Measurements from ENCODE around the gene ARMC10. TPM values are rescaled to one million over a fixed set of nuclear protein-coding genes. Genes with fewer than 3 reads are reported as not detected.

The ARMC10 gene
- total RNA-seq, 1 experiment from 2014 or later = 23.3 TPM

GRCh38 chr7:103114576-103115008, 39.7 kb downstream of the ARMC10 start:
- Histone ChIP-seq H3K9me3 (ENCODE audit: low read length) (no peaks in the 10 kb centered on the region), H3K4me1 (ENCODE audit: insufficient read depth, low read length) (peaks cover 11% of the 10 kb centered on the region), H3K4me3 (ENCODE audit: low read length) (no peak overlapping the region), H3F3A (ENCODE audit: low read length, unreplicated experiment) (peaks cover 3% of the 10 kb centered on the region), H3K4me2 (ENCODE audit: low read length) (no peak overlapping the region), H3K36me3 (ENCODE audit: low read depth, low read length) (peaks cover 3% of the 10 kb centered on the region), H3K9me2 (replicated peaks; ENCODE audit: low read length) (no peaks in the 10 kb centered on the region), H3K27me3 (ENCODE audit: low read length) (no peaks in the 10 kb centered on the region), H2AFZ (ENCODE audit: low read length) (no peak overlapping the region), H3K79me2 (ENCODE audit: low read length) (no peaks in the 10 kb centered on the region), H3K27ac (ENCODE audit: low read length) (no peak overlapping the region), H4K20me1 (ENCODE audit: low read length) (no peaks in the 10 kb centered on the region), H3K9ac (ENCODE audit: low read length) (no peak overlapping the region)
- ATAC-seq = no peak
- DNase-seq = no peak
- CTCF ChIA-PET = interaction anchor here (0.6 kb wide), 1 partner anchor 33 kb away, joined by 4 read pairs; no protein-coding TSS in a partner anchor
- BruUV-seq (replicated peaks) = no TSS peak
- intact Hi-C loops (cut with micrococcal nuclease) = no loop called here
- POLR2A ChIA-PET (ENCODE audit: unreplicated experiment) = no interaction called here
- TF ChIP-seq, protein P1, sequence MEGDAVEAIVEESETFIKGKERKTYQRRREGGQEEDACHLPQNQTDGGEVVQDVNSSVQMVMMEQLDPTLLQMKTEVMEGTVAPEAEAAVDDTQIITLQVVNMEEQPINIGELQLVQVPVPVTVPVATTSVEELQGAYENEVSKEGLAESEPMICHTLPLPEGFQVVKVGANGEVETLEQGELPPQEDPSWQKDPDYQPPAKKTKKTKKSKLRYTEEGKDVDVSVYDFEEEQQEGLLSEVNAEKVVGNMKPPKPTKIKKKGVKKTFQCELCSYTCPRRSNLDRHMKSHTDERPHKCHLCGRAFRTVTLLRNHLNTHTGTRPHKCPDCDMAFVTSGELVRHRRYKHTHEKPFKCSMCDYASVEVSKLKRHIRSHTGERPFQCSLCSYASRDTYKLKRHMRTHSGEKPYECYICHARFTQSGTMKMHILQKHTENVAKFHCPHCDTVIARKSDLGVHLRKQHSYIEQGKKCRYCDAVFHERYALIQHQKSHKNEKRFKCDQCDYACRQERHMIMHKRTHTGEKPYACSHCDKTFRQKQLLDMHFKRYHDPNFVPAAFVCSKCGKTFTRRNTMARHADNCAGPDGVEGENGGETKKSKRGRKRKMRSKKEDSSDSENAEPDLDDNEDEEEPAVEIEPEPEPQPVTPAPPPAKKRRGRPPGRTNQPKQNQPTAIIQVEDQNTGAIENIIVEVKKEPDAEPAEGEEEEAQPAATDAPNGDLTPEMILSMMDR (conservative IDR thresholded peaks at IDR 0.05; ENCODE audit: low read depth, low read length) = no peak
- TF ChIP-seq EZH2 (IDR thresholded peaks at IDR 0.05; ENCODE audit: low read length, unreplicated experiment) = no peak
- TF ChIP-seq EZH2phosphoT487 (IDR thresholded peaks at IDR 0.05; ENCODE audit: borderline replicate concordance, low read length) = no peak

GRCh38 chr7:103115771-103116170, 40.8 kb downstream of the ARMC10 start:
- BruUV-seq (replicated peaks) = no TSS peak
- peaks cover 10% of the 10 kb centered on the region for H3K36me3 ChIP-seq (ENCODE audit: low read depth, low read length)
- H3K27me3 ChIP-seq (ENCODE audit: low read length) = no peaks in the 10 kb centered on the region
- H3K4me2 ChIP-seq (ENCODE audit: low read length) = no peak overlapping the region
- H3K9me2 ChIP-seq (replicated peaks; ENCODE audit: low read length) = no peaks in the 10 kb centered on the region
- H3K4me1 ChIP-seq (ENCODE audit: insufficient read depth, low read length) = peaks cover 11% of the 10 kb centered on the region
- H3K79me2 ChIP-seq (ENCODE audit: low read length) = no peaks in the 10 kb centered on the region
- H3K4me3 ChIP-seq (ENCODE audit: low read length) = no peak overlapping the region
- no peak overlapping the region for H3K27ac ChIP-seq (ENCODE audit: low read length)
- no peak overlapping the region for H2AFZ ChIP-seq (ENCODE audit: low read length)
- ChIA-PET POLR2A (ENCODE audit: unreplicated experiment) (no interaction called here), CTCF (no interaction called here)
- no peaks in the 10 kb centered on the region for H3K9me3 ChIP-seq (ENCODE audit: low read length)
- intact Hi-C loops (cut with micrococcal nuclease) = no loop called here
- peaks cover 3% of the 10 kb centered on the region for H3F3A ChIP-seq (ENCODE audit: low read length, unreplicated experiment)
- ATAC-seq = no peak
- no peak for DNase-seq
- no peak overlapping the region for H3K9ac ChIP-seq (ENCODE audit: low read length)
- no peak for TF ChIP-seq EZH2 (IDR thresholded peaks at IDR 0.05; ENCODE audit: low read length, unreplicated experiment)
- TF ChIP-seq, protein P1 (conservative IDR thresholded peaks at IDR 0.05; ENCODE audit: low read depth, low read length) = no peak
- TF ChIP-seq EZH2phosphoT487 (IDR thresholded peaks at IDR 0.05; ENCODE audit: borderline replicate concordance, low read length) = no peak
- H4K20me1 ChIP-seq (ENCODE audit: low read length) = no peaks in the 10 kb centered on the region

DNA sequence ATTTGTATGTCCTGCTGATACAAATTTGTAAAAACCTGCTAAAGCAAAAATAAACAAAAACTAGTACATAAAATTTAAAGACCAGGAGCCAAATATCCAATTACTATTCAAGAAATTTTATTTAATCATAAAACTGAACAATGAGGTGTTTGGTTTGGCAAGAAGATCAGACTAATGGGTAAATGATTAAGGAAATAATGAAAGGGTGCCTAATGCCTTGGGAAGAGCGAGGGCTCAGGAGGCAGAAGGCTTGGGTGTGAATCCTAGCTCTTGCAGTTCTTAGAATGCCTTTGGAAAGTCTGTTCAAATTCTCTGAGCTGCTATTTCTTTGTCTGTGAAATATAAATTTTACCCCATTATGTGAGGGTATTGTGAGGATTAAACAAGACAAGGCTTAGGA, 41.6 kb downstream of the ARMC10 start:
- BruUV-seq (replicated peaks) = no TSS peak
- no peak for ATAC-seq
- no peaks in the 10 kb centered on the region for H3K9me2 ChIP-seq (replicated peaks; ENCODE audit: low read length)
- ChIA-PET POLR2A (ENCODE audit: unreplicated experiment) (no interaction called here), CTCF (no interaction called here)
- intact Hi-C loops (cut with micrococcal nuclease) = no loop called here
- H4K20me1 ChIP-seq (ENCODE audit: low read length) = no peaks in the 10 kb centered on the region
- peaks cover 11% of the 10 kb centered on the region for H3K4me1 ChIP-seq (ENCODE audit: insufficient read depth, low read length)
- no peak overlapping the region for H2AFZ ChIP-seq (ENCODE audit: low read length)
- no peaks in the 10 kb centered on the region for H3K79me2 ChIP-seq (ENCODE audit: low read length)
- peaks cover 10% of the 10 kb centered on the region for H3K36me3 ChIP-seq (ENCODE audit: low read depth, low read length)
- DNase-seq = no peak
- no peaks in the 10 kb centered on the region for H3K9me3 ChIP-seq (ENCODE audit: low read length)
- H3K27ac ChIP-seq (ENCODE audit: low read length) = no peak overlapping the region
- TF ChIP-seq, protein P1 (conservative IDR thresholded peaks at IDR 0.05; ENCODE audit: low read depth, low read length) = no peak
- TF ChIP-seq EZH2 (IDR thresholded peaks at IDR 0.05; ENCODE audit: low read length, unreplicated experiment) (no peak), EZH2phosphoT487 (IDR thresholded peaks at IDR 0.05; ENCODE audit: borderline replicate concordance, low read length) (no peak)
- H3K4me2 ChIP-seq (ENCODE audit: low read length) = no peak overlapping the region
- H3K9ac ChIP-seq (ENCODE audit: low read length) = no peak overlapping the region
- H3K27me3 ChIP-seq (ENCODE audit: low read length) = no peaks in the 10 kb centered on the region
- H3F3A ChIP-seq (ENCODE audit: low read length, unreplicated experiment) = peaks cover 3% of the 10 kb centered on the region
- H3K4me3 ChIP-seq (ENCODE audit: low read length) = no peak overlapping the region
